NT2/D1 (cell line): ENCODE data around the gene SLC39A11.

ENCODE experiments used
- YY1 ChIP-seq: IDR thresholded peaks from 2 replicates; pipeline ENCODE4 v1.6.1; 2011; ENCODE audit not compliant: insufficient read length, insufficient read depth
- ZNF274 ChIP-seq: IDR thresholded peaks from 2 replicates; pipeline ENCODE4 v1.6.1; 2011; ENCODE audit warnings: mild to moderate bottlenecking, low read depth, low read length

DNA sequence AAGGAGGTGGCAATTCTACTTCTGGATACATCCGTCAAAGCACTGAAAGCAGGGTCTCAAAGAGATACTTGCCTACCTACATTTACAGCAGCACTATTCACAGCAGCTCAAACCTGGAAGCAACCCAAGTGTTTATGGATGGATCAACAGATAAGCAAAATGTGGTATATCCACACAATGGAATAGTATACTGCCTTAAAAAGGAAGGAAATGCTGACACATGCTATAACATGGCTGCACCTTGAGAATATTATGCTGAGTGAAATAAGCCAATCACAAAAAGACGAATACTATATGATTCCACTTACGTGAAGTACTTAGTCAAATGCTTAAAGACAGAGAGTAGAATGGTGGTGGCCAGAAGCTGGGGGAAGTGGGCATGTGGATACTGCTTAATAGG lies 336.2 kb downstream of the SLC39A11 start:
- TF ChIP-seq ZNF274 (no peak), YY1 (no peak)
